Gastroesophageal sphincter (tissue), 4 donors: ENCODE results near the gene NELL1. TPM values are rescaled to one million over a fixed set of nuclear protein-coding genes. Genes with fewer than 3 reads are reported as not detected.

Experiments used
- ATAC-seq: fragments of 150-250 bp; one replicate; pipeline ENCODE4 v1.9.1; 2016; ENCODE audit warnings: mild to moderate bottlenecking, moderate library complexity
- H3K27ac ChIP-seq, 4 donors: fragments of 200-600 bp; sonication (generic) in 3 of 4; 1 replicate in 3 of 4; 2 replicates in 1 of 4; pipeline ENCODE4 v1.5.1; 2016 to 2019
- H3K27me3 ChIP-seq: fragments of 200-600 bp; sonication (generic); one replicate; pipeline ENCODE4 v1.5.1; 2019
- H3K36me3 ChIP-seq, 2 donors: fragments of 200-600 bp; sonication (generic); one replicate each; pipeline ENCODE4 v1.5.1; 2019; ENCODE audit warnings: control low read depth in 1 of 2
- H3K4me1 ChIP-seq, 3 donors: fragments of 200-600 bp; sonication (generic); 1 replicate in 2 of 3; 2 replicates in 1 of 3; pipeline ENCODE4 v1.5.1; 2016 to 2019; ENCODE audit warnings: control low read depth in 2 of 3
- H3K4me3 ChIP-seq, 2 donors: fragments of 200-600 bp; sonication (generic); one replicate each; pipeline ENCODE4 v1.5.1; 2019; ENCODE audit warnings: mild to moderate bottlenecking in 1 of 2, moderate library complexity in 1 of 2
- H3K9me3 ChIP-seq, 3 donors: fragments of 200-600 bp; sonication (generic); one replicate each; pipeline ENCODE4 v1.5.1; 2017 to 2019; ENCODE audit warnings: control low read depth in 2 of 3
- CTCF ChIP-seq, 4 experiments: fragments of 200-600 bp in 2 of 4; fragments of 450-650 bp in 2 of 4; sonication (generic) in 1 of 4; IDR thresholded peaks; one replicate each; pipeline ENCODE4 v1.5.1; 2017 to 2019; ENCODE audit warnings: antibody characterized with exemption in 4 of 4, mild to moderate bottlenecking in 2 of 4, moderate library complexity in 2 of 4
- EP300 ChIP-seq: sonication (generic); formaldehyde crosslinking; IDR thresholded peaks from one replicate; pipeline ENCODE4 v1.6.1; 2017; ENCODE audit warnings: antibody characterized with exemption, mild to moderate bottlenecking
- POLR2A ChIP-seq, 2 donors: fragments of 450-650 bp; IDR thresholded peaks; one replicate each; pipeline ENCODE4 v1.6.1; 2017; ENCODE audit warnings: antibody characterized with exemption in 2 of 2, mild to moderate bottlenecking in 2 of 2, moderate library complexity in 1 of 2
- POLR2AphosphoS5 ChIP-seq: sonication (generic); formaldehyde crosslinking; IDR thresholded peaks from one replicate; pipeline ENCODE4 v1.6.1; 2017; ENCODE audit warnings: antibody characterized with exemption
- WGBS, 2 donors: methylation state at CpG; one replicate each; pipeline ENCODE4 v1.1.5; 2018; ENCODE audit warnings: low coverage in 1 of 2; 5-methylcytosine and 5-hydroxymethylcytosine counted together
- total RNA-seq, 4 donors: library from RNA; depleted of rRNA; stranded (reverse); fragments of >200 nt; gene quantifications; one replicate each; pipeline ENCODE4 v1.1.0, GENCODE V29; 2016

NELL1 gene
- total RNA-seq, 4 donors from 2014 or later, result 0.27 to 3.0 (median 1.5) TPM

- Histone ChIP-seq H3K27ac (no peak overlapping the region), H3K27me3 (no peaks in the 10 kb centered on the region), H3K4me3 (no peak overlapping the region), H3K4me1 (no peaks in the 10 kb centered on the region), H3K36me3 (no peaks in the 10 kb centered on the region), H3K9me3 (no peaks in the 10 kb centered on the region)
- TF ChIP-seq EP300 (no peak), POLR2A (IDR thresholded peaks at IDR 0.05) (no peak), POLR2AphosphoS5 (no peak), CTCF (IDR thresholded peaks at IDR 0.05) (no peak)
- no peak for ATAC-seq
- 70 to 71% methylated on average over 13 of the region's 13 CpGs for WGBS, 2 donors
Observed at GRCh38 chr11:20762116-20762844, 92.9 kb downstream of the NELL1 start.

- TF ChIP-seq POLR2AphosphoS5 (no peak), EP300 (no peak), CTCF (IDR thresholded peaks at IDR 0.05) (no peak), POLR2A (IDR thresholded peaks at IDR 0.05) (no peak)
- no peaks in the 10 kb centered on the region for H3K36me3 ChIP-seq
- no peak overlapping the region for H3K27ac ChIP-seq
- H3K4me3 ChIP-seq, result no peak overlapping the region
- H3K9me3 ChIP-seq, result no peaks in the 10 kb centered on the region
- H3K27me3 ChIP-seq, result no peaks in the 10 kb centered on the region
- no peaks in the 10 kb centered on the region for H3K4me1 ChIP-seq
- no peak for ATAC-seq
- 55 to 56% methylated on average over 4 to 7 of the region's 7 CpGs for WGBS, 2 donors
Observed at GRCh38 chr11:20762980-20763379, 93.6 kb downstream of the NELL1 start.

- H3K4me3 ChIP-seq, result no peak overlapping the region
- no peak overlapping the region for H3K27ac ChIP-seq
- H3K27me3 ChIP-seq, result no peaks in the 10 kb centered on the region
- TF ChIP-seq CTCF (IDR thresholded peaks at IDR 0.05) (no peak), POLR2AphosphoS5 (no peak), POLR2A (IDR thresholded peaks at IDR 0.05) (no peak), EP300 (no peak)
- 100% methylated on average over 1 of the region's 1 CpG; no CpG with 5 or more reads in 1 of the 2 donors for WGBS, 2 donors
- no peaks in the 10 kb centered on the region for H3K9me3 ChIP-seq
- H3K36me3 ChIP-seq, result no peaks in the 10 kb centered on the region
- H3K4me1 ChIP-seq, result no peaks in the 10 kb centered on the region
- ATAC-seq, result no peak
Observed at GRCh38 chr11:20770414-20770946, 101.1 kb downstream of the NELL1 start.

- no peak for TF ChIP-seq POLR2A (IDR thresholded peaks at IDR 0.05)
- no peak for TF ChIP-seq EP300
- TF ChIP-seq POLR2AphosphoS5, result no peak
- TF ChIP-seq CTCF (IDR thresholded peaks at IDR 0.05), result no peak
- H3K36me3 ChIP-seq, result no peaks in the 10 kb centered on the region
- H3K4me3 ChIP-seq, result no peak overlapping the region
- no peaks in the 10 kb centered on the region for H3K4me1 ChIP-seq
- H3K27ac ChIP-seq, result no peak overlapping the region
- no peaks in the 10 kb centered on the region for H3K9me3 ChIP-seq
- no peaks in the 10 kb centered on the region for H3K27me3 ChIP-seq
- no peak for ATAC-seq
Observed at GRCh38 chr11:20771026-20771425, 101.6 kb downstream of the NELL1 start.

GRCh38 chr11:20771681-20772080, 102.3 kb downstream of the NELL1 start:
- Histone ChIP-seq H3K27me3 (no peaks in the 10 kb centered on the region), H3K27ac (no peak overlapping the region), H3K4me1 (no peaks in the 10 kb centered on the region), H3K9me3 (no peaks in the 10 kb centered on the region), H3K4me3 (no peak overlapping the region), H3K36me3 (no peaks in the 10 kb centered on the region)
- no peak for TF ChIP-seq POLR2A (IDR thresholded peaks at IDR 0.05)
- no peak for TF ChIP-seq POLR2AphosphoS5
- TF ChIP-seq CTCF (IDR thresholded peaks at IDR 0.05), result no peak
- TF ChIP-seq EP300, result no peak
- 71 to 91% methylated on average over 1 to 3 of the region's 3 CpGs for WGBS, 2 donors
- ATAC-seq, result no peak
